ENCODE data around the gene SULT1B1.

DNA sequence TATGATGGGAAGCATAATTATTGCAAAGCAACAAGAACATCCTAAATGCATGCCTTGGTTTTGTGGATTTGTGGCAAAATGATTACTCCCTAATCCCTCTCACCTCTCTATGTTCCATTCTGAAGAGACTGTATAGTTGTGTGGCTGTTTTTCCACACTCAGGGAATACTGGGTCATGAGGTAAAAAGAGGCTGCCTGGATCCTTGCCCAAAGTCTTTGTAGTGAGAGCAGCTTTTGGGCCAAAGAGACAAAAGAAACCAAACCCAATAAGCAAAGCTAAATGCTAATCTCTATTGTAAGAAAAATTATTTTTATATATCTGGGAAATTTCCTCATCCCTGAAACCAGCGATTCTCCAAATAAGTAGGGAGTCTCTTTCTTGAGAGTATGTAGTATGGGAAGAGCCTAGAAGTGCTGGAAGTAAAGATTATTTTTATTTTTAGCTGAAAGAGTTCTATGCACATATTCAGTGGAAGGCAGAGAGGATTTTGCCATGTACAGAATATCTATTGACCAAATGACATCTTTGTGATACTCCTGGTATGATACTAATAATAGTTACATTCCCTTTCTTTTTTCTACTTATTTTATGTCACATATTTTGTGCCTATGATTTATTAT, 24.9 kb upstream of the SULT1B1 start:
- no peak for TF ChIP-seq EZH2 (IDR thresholded peaks at IDR 0.05; ENCODE audit: insufficient read depth, poor library complexity, severe bottlenecking)
- TF ChIP-seq EZH2phosphoT487 (IDR thresholded peaks at IDR 0.05; ENCODE audit: insufficient read depth, low read depth) = no peak

Data from GM23248 (cell line).